Type B pancreatic cell (in vitro differentiated cells): ENCODE measurements around the gene NR1H2. TPM values are rescaled to one million over a fixed set of nuclear protein-coding genes. Genes with fewer than 3 reads are reported as not detected.
"Not testable (repeated sequence)": the region's sequence is repeated elsewhere in the genome, so short reads cannot be mapped to it uniquely, and the experiment has no call there.

Source experiments
- DNase-seq: peaks from one replicate; pipeline ENCODE4 v3.0.0; 2021; ENCODE audit warnings: mixed read lengths; ENCODE audit not compliant: unreplicated experiment; ENCODE audit errors: extremely low spot score
- H3K27ac Mint-ChIP-seq: 2 replicates; pipeline ENCODE4 v1.8.0; 2021; ENCODE audit warnings: mild to moderate bottlenecking, mixed read lengths
- H3K27me3 Mint-ChIP-seq: 2 replicates; pipeline ENCODE4 v1.8.0; 2021; ENCODE audit warnings: mixed read lengths
- H3K36me3 Mint-ChIP-seq: 2 replicates; pipeline ENCODE4 v1.8.0; 2021; ENCODE audit warnings: mixed read lengths
- H3K4me1 Mint-ChIP-seq: one replicate; pipeline ENCODE4 v1.8.0; 2021; ENCODE audit warnings: mixed read lengths; ENCODE audit not compliant: unreplicated experiment
- H3K4me3 Mint-ChIP-seq: 2 replicates; pipeline ENCODE4 v1.8.0; 2021; ENCODE audit warnings: mild to moderate bottlenecking, mixed read lengths
- H3K9me3 Mint-ChIP-seq: 2 replicates; pipeline ENCODE4 v1.8.0; 2021; ENCODE audit warnings: mixed read lengths
- CTCF ChIP-seq: fragments of 200-600 bp; sonication (generic); conservative IDR thresholded peaks from 2 replicates; pipeline ENCODE4 v1.5.0; 2021; ENCODE audit warnings: antibody characterized with exemption, mild to moderate bottlenecking
- total RNA-seq: library from RNA; stranded (reverse); gene quantifications from 2 replicates; pipeline ENCODE4 v1.2.1, GENCODE V29; 2021; ENCODE audit warnings: low replicate concordance

The NR1H2 gene
- total RNA-seq, 1 donor from 2014 or later: 30.3 TPM

- Mint-ChIP-seq H3K27me3 (no peaks in the 10 kb centered on the region), H3K36me3 (peaks cover 4% of the 10 kb centered on the region), H3K27ac (peak overlapping the region; percentile 97), H3K9me3 (no peaks in the 10 kb centered on the region), H3K4me3 (peak overlapping the region; percentile 98), H3K4me1 (peaks cover 23% of the 10 kb centered on the region)
- no peak for DNase-seq
- TF ChIP-seq CTCF: no peak
These were observed 8.7 kb downstream of the NR1H2 start for GRCh38 chr19:50384685-50385535.

- H3K27ac Mint-ChIP-seq: peak overlapping the region; percentile 66
- DNase-seq: no peak
- H3K4me3 Mint-ChIP-seq: peak overlapping the region; percentile 65
- H3K27me3 Mint-ChIP-seq: no peaks in the 10 kb centered on the region
- H3K4me1 Mint-ChIP-seq: peaks cover 23% of the 10 kb centered on the region
- no peaks in the 10 kb centered on the region for H3K9me3 Mint-ChIP-seq
- TF ChIP-seq CTCF: no peak
- H3K36me3 Mint-ChIP-seq: peaks cover 10% of the 10 kb centered on the region
These were observed 11.1 kb downstream of the NR1H2 start for GRCh38 chr19:50387176-50387867.

GRCh38 chr19:50387868-50388245 lies 11.6 kb downstream of the NR1H2 start:
- Mint-ChIP-seq H3K27me3 (no peaks in the 10 kb centered on the region), H3K27ac (peak overlapping the region; percentile 66)

GRCh38 chr19:50390295-50390694 lies 14.0 kb downstream of the NR1H2 start:
- H3K36me3 Mint-ChIP-seq: peaks cover 23% of the 10 kb centered on the region

More at GRCh38 chr19:50387868-50388245, 11.6 kb downstream of the NR1H2 start:
- no peak for DNase-seq
- peaks cover 12% of the 10 kb centered on the region for H3K36me3 Mint-ChIP-seq
- H3K4me3 Mint-ChIP-seq: peak overlapping the region; percentile 65
- no peak for TF ChIP-seq CTCF
- H3K9me3 Mint-ChIP-seq: no peaks in the 10 kb centered on the region
- H3K4me1 Mint-ChIP-seq: peaks cover 23% of the 10 kb centered on the region

GRCh38 chr19:50390952-50391351 lies 14.7 kb downstream of the NR1H2 start:
- not testable (repeated sequence) for H3K9me3 Mint-ChIP-seq, H3K4me1 Mint-ChIP-seq, H3K27ac Mint-ChIP-seq, DNase-seq, H3K27me3 Mint-ChIP-seq, H3K4me3 Mint-ChIP-seq
- H3K36me3 Mint-ChIP-seq: peaks cover 27% of the 10 kb centered on the region

More at GRCh38 chr19:50390295-50390694, 14.0 kb downstream of the NR1H2 start:
- not testable (repeated sequence) for H3K9me3 Mint-ChIP-seq, H3K4me3 Mint-ChIP-seq, DNase-seq, H3K4me1 Mint-ChIP-seq, H3K27ac Mint-ChIP-seq, H3K27me3 Mint-ChIP-seq

GRCh38 chr19:50392759-50393158 lies 16.5 kb downstream of the NR1H2 start:
- Mint-ChIP-seq H3K27me3 (no peaks in the 10 kb centered on the region), H3K36me3 (peaks cover 26% of the 10 kb centered on the region), H3K27ac (no peak overlapping the region)

More at GRCh38 chr19:50392759-50393158, 16.5 kb downstream of the NR1H2 start:
- no peak overlapping the region for H3K4me3 Mint-ChIP-seq
- no peaks in the 10 kb centered on the region for H3K9me3 Mint-ChIP-seq
- H3K4me1 Mint-ChIP-seq: peaks cover 3% of the 10 kb centered on the region
- TF ChIP-seq CTCF: no peak
- no peak for DNase-seq
